CD14-positive monocyte (primary cell): ENCODE data around the gene BHLHE23. TPM values are rescaled to one million over a fixed set of nuclear protein-coding genes. Genes with fewer than 3 reads are reported as not detected.

Source experiments
- DNase-seq, 3 donors: peaks; one replicate each; pipeline ENCODE4 v3.0.0-alpha.2; 2011 to 2022
- H2AFZ ChIP-seq: 2 replicates; pipeline ENCODE4 v1.6.0; 2012; ENCODE audit warnings: mild to moderate bottlenecking, low read depth, low read length, inconsistent platforms; ENCODE audit not compliant: insufficient read depth, poor library complexity, severe bottlenecking
- H3K27ac ChIP-seq, 2 donors: 1 replicate in 1 of 2; 2 replicates in 1 of 2; pipeline ENCODE4 v1.5.1; 2012 to 2013; ENCODE audit warnings: low read length in 2 of 2, control low read depth in 1 of 2, inconsistent platforms in 1 of 2, low read depth in 1 of 2, mild to moderate bottlenecking in 1 of 2
- H3K27me3 ChIP-seq, 2 donors: one replicate each; pipeline versions ENCODE4 v1.6.0 to v1.6.1; 2011 to 2013; ENCODE audit warnings: low read length in 2 of 2; ENCODE audit not compliant: control insufficient read depth in 2 of 2, insufficient read depth in 2 of 2
- H3K36me3 ChIP-seq, 2 donors: replicated peaks in 1 of 2; 1 replicate in 1 of 2; 2 replicates in 1 of 2; pipeline versions ENCODE4 v1.5.1 to v1.6.1; 2012 to 2013; ENCODE audit warnings: low read length in 2 of 2, control low read depth in 1 of 2, inconsistent platforms in 1 of 2, mild to moderate bottlenecking in 1 of 2; ENCODE audit not compliant: insufficient read depth in 2 of 2, control insufficient read depth in 1 of 2
- H3K4me1 ChIP-seq, 2 donors: 1 replicate in 1 of 2; 2 replicates in 1 of 2; pipeline versions ENCODE4 v1.5.1 to v1.6.1; 2012 to 2013; ENCODE audit warnings: low read length in 2 of 2, control low read depth in 1 of 2, inconsistent platforms in 1 of 2, mild to moderate bottlenecking in 1 of 2, moderate library complexity in 1 of 2; ENCODE audit not compliant: insufficient read depth in 2 of 2, control insufficient read depth in 1 of 2
- H3K4me2 ChIP-seq: replicated peaks from 2 replicates; pipeline ENCODE3; 2012; ENCODE audit warnings: low read length, moderate library complexity, mild to moderate bottlenecking; ENCODE audit not compliant: poor library complexity, severe bottlenecking; ENCODE audit errors: extremely low read depth
- H3K4me3 ChIP-seq, 3 experiments: fragments of 200-600 bp in 1 of 3; sonication (generic) in 1 of 3; replicated peaks in 1 of 3; 1 replicate in 2 of 3; 2 replicates in 1 of 3; pipeline ENCODE4 v1.5.1; 2011 to 2013; ENCODE audit warnings: low read length in 3 of 3, mild to moderate bottlenecking in 3 of 3, control low read depth in 2 of 3, low read depth in 2 of 3, inconsistent platforms in 1 of 3, moderate library complexity in 1 of 3
- H3K79me2 ChIP-seq: 2 replicates; pipeline ENCODE4 v1.6.0; 2012; ENCODE audit warnings: mild to moderate bottlenecking, control low read depth, inconsistent platforms, low read length, moderate library complexity; ENCODE audit not compliant: insufficient read depth
- H3K9ac ChIP-seq: 2 replicates; pipeline ENCODE4 v1.6.0; 2017; ENCODE audit warnings: low read length, mild to moderate bottlenecking; ENCODE audit not compliant: insufficient read depth, poor library complexity, severe bottlenecking
- H3K9me3 ChIP-seq, 2 donors: replicated peaks in 1 of 2; 1 replicate in 1 of 2; 2 replicates in 1 of 2; pipeline versions ENCODE4 v1.5.1 to v1.6.1; 2012 to 2013; ENCODE audit warnings: low read length in 2 of 2, control low read depth in 1 of 2; ENCODE audit not compliant: control insufficient read depth in 1 of 2, insufficient read depth in 1 of 2
- H4K20me1 ChIP-seq: 2 replicates; pipeline ENCODE4 v1.6.0; 2012; ENCODE audit warnings: mild to moderate bottlenecking, low read length, control low read depth, moderate library complexity; ENCODE audit not compliant: insufficient read depth
- H3K27ac Mint-ChIP-seq, 7 donors: one replicate each; pipeline ENCODE4 v1.8.0; 2020; ENCODE audit warnings: mild to moderate bottlenecking in 7 of 7, mixed read lengths in 7 of 7, moderate library complexity in 6 of 7, inconsistent platforms in 2 of 7
- H3K27me3 Mint-ChIP-seq, 3 donors: one replicate each; pipeline ENCODE4 v1.8.0; 2021 to 2022; ENCODE audit warnings: low read depth in 3 of 3, mild to moderate bottlenecking in 3 of 3, mixed read lengths in 3 of 3, moderate library complexity in 3 of 3, inconsistent platforms in 1 of 3
- H3K36me3 Mint-ChIP-seq, 2 donors: one replicate each; pipeline ENCODE4 v1.8.0; 2020; ENCODE audit warnings: mixed read lengths in 2 of 2, inconsistent platforms in 1 of 2, mild to moderate bottlenecking in 1 of 2
- H3K4me1 Mint-ChIP-seq: one replicate; pipeline ENCODE4 v1.8.0; 2020; ENCODE audit warnings: mild to moderate bottlenecking, mixed read lengths
- H3K4me3 Mint-ChIP-seq, 2 donors: one replicate each; pipeline ENCODE4 v1.8.0; 2020; ENCODE audit warnings: mild to moderate bottlenecking in 2 of 2, mixed read lengths in 2 of 2, moderate library complexity in 1 of 2
- H3K9me3 Mint-ChIP-seq, 7 donors: one replicate each; pipeline ENCODE4 v1.8.0; 2020 to 2022; ENCODE audit warnings: mixed read lengths in 7 of 7, mild to moderate bottlenecking in 6 of 7, moderate library complexity in 6 of 7, inconsistent platforms in 2 of 7
- WGBS: methylation state at CpG from one replicate; pipeline ENCODE4 v1.1.5; 2013; ENCODE audit warnings: missing lambda C conversion rate; ENCODE audit not compliant: insufficient coverage; 5-methylcytosine and 5-hydroxymethylcytosine counted together
- intact Hi-C, 2 donors: fragments of 100-400 bp; cut with micrococcal nuclease; formaldehyde crosslinking; loops; one replicate each; pipeline versions ENCODE4 v1.15.0 to v1.15.1; 2023
- polyA plus RNA-seq, 3 donors: library from polyadenylated mRNA; depleted of rRNA in 1 of 3; unstranded in 2 of 3; stranded (reverse) in 1 of 3; fragments of 300-500 nt in 2 of 3; fragments of >200 nt in 1 of 3; fragmentation: Illumina TruSeq in 2 of 3; gene quantifications; 1 replicate in 2 of 3; 2 replicates in 1 of 3; pipeline ENCODE4 v1.2.3, GENCODE V29; 2012 to 2021
- TF ChIP-seq, protein P1 (sequence below): fragments of 200-600 bp; IDR thresholded peaks from one replicate; pipeline ENCODE4 v1.8.0; 2022; ENCODE audit warnings: antibody characterized with exemption, mild to moderate bottlenecking

Gene BHLHE23
- polyA plus RNA-seq, 3 donors = not detected

DNA sequence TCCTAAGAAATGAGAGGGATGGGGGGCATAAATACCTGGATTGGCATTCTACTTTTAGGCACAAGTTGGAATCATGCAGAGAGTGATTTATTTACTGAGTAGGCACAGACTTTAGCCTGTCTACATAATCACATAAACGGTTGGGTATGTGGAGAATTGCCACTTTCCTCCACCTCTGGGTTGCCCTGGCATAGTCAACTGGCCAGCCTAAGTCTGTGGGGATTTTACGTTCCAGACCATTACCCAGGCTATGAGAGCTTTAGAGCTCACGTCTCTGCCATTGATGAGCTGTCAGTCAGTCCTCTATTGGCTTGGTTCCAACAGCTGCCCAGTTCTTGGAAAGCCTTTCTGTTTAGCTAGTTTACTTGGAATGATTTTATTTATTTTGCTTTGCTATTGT is 5.0 kb upstream of the BHLHE23 start:
- H3K79me2 ChIP-seq = no peaks in the 10 kb centered on the region
- Mint-ChIP-seq H3K4me3 (peak overlapping the region in 1 of 2 donors; percentile 48), H3K27me3 (peaks cover 78 to 99% (median 97%) of the 10 kb centered on the region in 3 donors), H3K9me3 (peaks cover 8 to 46% (median 21%) of the 10 kb centered on the region in 7 donors), H3K36me3 (peaks cover 0 to 4% of the 10 kb centered on the region in 2 donors), H3K4me1 (peaks cover 5% of the 10 kb centered on the region), H3K27ac (no peak overlapping the region)
- H4K20me1 ChIP-seq = no peaks in the 10 kb centered on the region
- H2AFZ ChIP-seq = no peak overlapping the region
- H3K9ac ChIP-seq = no peak overlapping the region
- H3K9me3 ChIP-seq = peaks cover 6 to 40% of the 10 kb centered on the region in 2 donors
- WGBS = 100% methylated on average over 2 of the region's 3 CpGs
- peaks cover 52 to 92% of the 10 kb centered on the region in 2 donors for H3K27me3 ChIP-seq
- no peaks in the 10 kb centered on the region for H3K36me3 ChIP-seq
- H3K4me1 ChIP-seq = peaks cover 5 to 11% of the 10 kb centered on the region in 2 donors
- intact Hi-C loops = no loop called here
- no peak overlapping the region for H3K4me2 ChIP-seq
- TF ChIP-seq, protein P1, sequence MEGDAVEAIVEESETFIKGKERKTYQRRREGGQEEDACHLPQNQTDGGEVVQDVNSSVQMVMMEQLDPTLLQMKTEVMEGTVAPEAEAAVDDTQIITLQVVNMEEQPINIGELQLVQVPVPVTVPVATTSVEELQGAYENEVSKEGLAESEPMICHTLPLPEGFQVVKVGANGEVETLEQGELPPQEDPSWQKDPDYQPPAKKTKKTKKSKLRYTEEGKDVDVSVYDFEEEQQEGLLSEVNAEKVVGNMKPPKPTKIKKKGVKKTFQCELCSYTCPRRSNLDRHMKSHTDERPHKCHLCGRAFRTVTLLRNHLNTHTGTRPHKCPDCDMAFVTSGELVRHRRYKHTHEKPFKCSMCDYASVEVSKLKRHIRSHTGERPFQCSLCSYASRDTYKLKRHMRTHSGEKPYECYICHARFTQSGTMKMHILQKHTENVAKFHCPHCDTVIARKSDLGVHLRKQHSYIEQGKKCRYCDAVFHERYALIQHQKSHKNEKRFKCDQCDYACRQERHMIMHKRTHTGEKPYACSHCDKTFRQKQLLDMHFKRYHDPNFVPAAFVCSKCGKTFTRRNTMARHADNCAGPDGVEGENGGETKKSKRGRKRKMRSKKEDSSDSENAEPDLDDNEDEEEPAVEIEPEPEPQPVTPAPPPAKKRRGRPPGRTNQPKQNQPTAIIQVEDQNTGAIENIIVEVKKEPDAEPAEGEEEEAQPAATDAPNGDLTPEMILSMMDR = no peak
- no peak for DNase-seq
- no peak overlapping the region for H3K4me3 ChIP-seq
- H3K27ac ChIP-seq = no peak overlapping the region

DNA sequence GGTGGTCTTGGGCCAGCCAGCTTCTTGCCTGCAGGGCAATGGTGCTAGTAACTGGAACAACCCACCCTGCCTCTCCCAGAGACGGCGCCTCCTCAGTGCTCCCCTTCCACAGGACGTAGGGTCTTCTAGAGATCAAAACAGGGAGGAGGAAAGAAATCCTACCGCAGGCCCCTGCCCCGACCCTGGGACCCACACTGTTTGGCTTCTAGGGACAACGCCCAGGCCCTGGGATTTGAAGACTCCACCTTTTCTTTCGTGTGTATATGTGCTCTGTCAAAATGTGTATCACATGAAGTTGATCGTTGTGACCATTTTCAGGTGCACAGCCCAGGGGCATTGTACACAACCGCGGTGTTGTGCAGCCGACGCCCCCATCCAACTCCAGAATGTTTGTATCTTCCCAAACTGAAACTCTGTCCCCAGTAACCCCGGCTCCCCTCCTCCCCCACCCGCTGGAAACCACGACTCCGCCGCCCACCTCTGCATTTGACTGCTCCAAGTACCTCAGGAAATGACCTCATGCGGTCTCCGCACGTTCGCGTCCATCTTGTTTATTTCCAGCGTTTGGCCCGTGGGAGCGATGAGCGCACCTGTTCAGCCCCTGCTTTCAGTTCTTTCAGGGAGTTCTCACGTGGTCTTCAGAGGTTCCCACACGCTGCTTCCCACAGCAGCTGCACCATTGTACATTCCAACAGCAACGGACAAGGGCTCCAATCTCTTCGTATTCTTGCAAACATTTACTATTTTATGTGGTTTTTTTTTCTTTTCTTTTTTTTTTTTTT is 3.4 kb upstream of the BHLHE23 start:
- H3K4me3 Mint-ChIP-seq = peak overlapping the region; percentile 13 to 81

More for the DNA sequence above, 3.4 kb upstream of the BHLHE23 start:
- Histone ChIP-seq H3K36me3 (no peaks in the 10 kb centered on the region), H2AFZ (peak overlapping the region; percentile 36), H3K4me2 (peak overlapping the region; percentile 6), H3K4me1 (peaks cover 5 to 11% of the 10 kb centered on the region in 2 donors), H3K27ac (no peak overlapping the region), H3K9me3 (peaks cover 6 to 40% of the 10 kb centered on the region in 2 donors), H4K20me1 (no peaks in the 10 kb centered on the region), H3K79me2 (no peaks in the 10 kb centered on the region), H3K9ac (no peak overlapping the region), H3K27me3 (peaks cover 56 to 91% of the 10 kb centered on the region in 2 donors), H3K4me3 (no peak overlapping the region)
- intact Hi-C loops = loop anchor here (1.0 to 2.0 kb wide), 3 partner anchors 38 to 110 kb away; no protein-coding TSS in a partner anchor
- Mint-ChIP-seq H3K36me3 (peaks cover 0 to 4% of the 10 kb centered on the region in 2 donors), H3K4me1 (peaks cover 5% of the 10 kb centered on the region), H3K9me3 (peaks cover 8 to 48% (median 21%) of the 10 kb centered on the region in 7 donors), H3K27me3 (peaks cover 80 to 98% (median 92%) of the 10 kb centered on the region in 3 donors), H3K27ac (peak overlapping the region in 1 of 7 donors; percentile 41)
- no peak for DNase-seq
- TF ChIP-seq, protein P1 = no peak
- 8% methylated on average over 19 of the region's 30 CpGs for WGBS
